HFFc6 (cell line): Measurements from ENCODE around the gene FUS. TPM values are rescaled to one million over a fixed set of nuclear protein-coding genes. Genes with fewer than 3 reads are reported as not detected.

Experiments
- DNase-seq: peaks from one replicate; pipeline ENCODE4 v3.0.0-alpha.2; 2018
- H3K27ac Mint-ChIP-seq: 2 replicates; pipeline ENCODE4 v1.8.0; 2020; ENCODE audit warnings: mild to moderate bottlenecking, mixed read lengths
- H3K27me3 Mint-ChIP-seq: 2 replicates; pipeline ENCODE4 v1.8.0; 2021; ENCODE audit warnings: mild to moderate bottlenecking, moderate library complexity, mixed read lengths; ENCODE audit not compliant: insufficient read depth
- H3K36me3 Mint-ChIP-seq: 2 replicates; pipeline ENCODE4 v1.8.0; 2021; ENCODE audit warnings: low read depth, mixed read lengths
- H3K4me1 Mint-ChIP-seq: 2 replicates; pipeline ENCODE4 v1.8.0; 2020; ENCODE audit warnings: low read depth, mixed read lengths
- H3K4me3 Mint-ChIP-seq: 2 replicates; pipeline ENCODE4 v1.8.0; 2020; ENCODE audit warnings: mild to moderate bottlenecking, moderate library complexity, mixed read lengths
- H3K9me3 Mint-ChIP-seq: 2 replicates; pipeline ENCODE4 v1.8.0; 2020; ENCODE audit warnings: mild to moderate bottlenecking, mixed read lengths
- total RNA-seq, 6 experiments: library from RNA; stranded (reverse); fragmentation: NEBNext Ultra II Directional; extraction: Animal tissue kit (Norgen Biotek cat#: 25700); gene quantifications; 2 replicates in 1 of 6; 3 replicates in 5 of 6; pipeline ENCODE4 v1.2.3, GENCODE V29; 2021
- TF ChIP-seq, protein P1 (sequence below): fragments of 200-600 bp; sonication (generic); IDR thresholded peaks from 2 replicates; pipeline ENCODE4 v1.5.0; 2021; ENCODE audit warnings: antibody characterized with exemption, mild to moderate bottlenecking

The FUS gene
- total RNA-seq, 6 experiments from 2014 or later, result 275 to 504 (median 422) TPM

- peaks cover 8% of the 10 kb centered on the region for H3K4me1 Mint-ChIP-seq
Observed at GRCh38 chr16:31132303-31132979, 47.5 kb upstream of the FUS start.

GRCh38 chr16:31133046-31133501, 46.9 kb upstream of the FUS start:
- no peak overlapping the region for H3K27ac Mint-ChIP-seq
- H3K4me3 Mint-ChIP-seq, result no peak overlapping the region
- TF ChIP-seq, protein P1, sequence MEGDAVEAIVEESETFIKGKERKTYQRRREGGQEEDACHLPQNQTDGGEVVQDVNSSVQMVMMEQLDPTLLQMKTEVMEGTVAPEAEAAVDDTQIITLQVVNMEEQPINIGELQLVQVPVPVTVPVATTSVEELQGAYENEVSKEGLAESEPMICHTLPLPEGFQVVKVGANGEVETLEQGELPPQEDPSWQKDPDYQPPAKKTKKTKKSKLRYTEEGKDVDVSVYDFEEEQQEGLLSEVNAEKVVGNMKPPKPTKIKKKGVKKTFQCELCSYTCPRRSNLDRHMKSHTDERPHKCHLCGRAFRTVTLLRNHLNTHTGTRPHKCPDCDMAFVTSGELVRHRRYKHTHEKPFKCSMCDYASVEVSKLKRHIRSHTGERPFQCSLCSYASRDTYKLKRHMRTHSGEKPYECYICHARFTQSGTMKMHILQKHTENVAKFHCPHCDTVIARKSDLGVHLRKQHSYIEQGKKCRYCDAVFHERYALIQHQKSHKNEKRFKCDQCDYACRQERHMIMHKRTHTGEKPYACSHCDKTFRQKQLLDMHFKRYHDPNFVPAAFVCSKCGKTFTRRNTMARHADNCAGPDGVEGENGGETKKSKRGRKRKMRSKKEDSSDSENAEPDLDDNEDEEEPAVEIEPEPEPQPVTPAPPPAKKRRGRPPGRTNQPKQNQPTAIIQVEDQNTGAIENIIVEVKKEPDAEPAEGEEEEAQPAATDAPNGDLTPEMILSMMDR, result no peak
- H3K36me3 Mint-ChIP-seq, result no peaks in the 10 kb centered on the region
- no peak for DNase-seq
- H3K4me1 Mint-ChIP-seq, result peaks cover 9% of the 10 kb centered on the region
- H3K9me3 Mint-ChIP-seq, result no peaks in the 10 kb centered on the region
- peaks cover 9% of the 10 kb centered on the region for H3K27me3 Mint-ChIP-seq

More at GRCh38 chr16:31132303-31132979, 47.5 kb upstream of the FUS start:
- H3K27me3 Mint-ChIP-seq, result peaks cover 9% of the 10 kb centered on the region
- H3K36me3 Mint-ChIP-seq, result no peaks in the 10 kb centered on the region
- H3K27ac Mint-ChIP-seq, result no peak overlapping the region
- no peaks in the 10 kb centered on the region for H3K9me3 Mint-ChIP-seq
- TF ChIP-seq, protein P1, result no peak
- no peak overlapping the region for H3K4me3 Mint-ChIP-seq
- DNase-seq, result no peak

DNA sequence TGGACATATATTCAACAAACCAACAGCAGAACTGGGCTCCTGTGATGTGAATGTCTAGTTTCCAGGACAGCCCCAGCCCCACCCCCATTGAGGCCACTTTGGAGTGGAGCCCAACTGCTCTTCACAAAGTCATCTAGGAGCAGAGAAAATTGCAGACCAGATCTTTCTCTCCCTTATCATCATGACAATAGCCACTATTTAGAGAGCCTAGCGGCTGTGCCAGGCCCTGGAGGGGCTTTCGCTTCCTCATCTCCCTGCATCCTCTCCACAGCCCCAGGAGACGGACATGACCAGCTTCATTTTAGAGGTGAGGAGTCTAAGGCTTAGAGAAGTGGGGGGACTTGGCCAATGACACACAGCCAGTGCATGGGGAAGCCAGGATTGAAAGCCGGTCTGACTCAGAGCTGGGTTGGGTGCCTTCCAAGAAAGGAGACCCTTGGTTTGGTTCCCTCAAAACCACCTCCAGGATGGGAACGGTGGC, 45.8 kb upstream of the FUS start:
- Mint-ChIP-seq H3K4me1 (peaks cover 20% of the 10 kb centered on the region), H3K9me3 (no peaks in the 10 kb centered on the region), H3K4me3 (no peak overlapping the region), H3K27ac (no peak overlapping the region), H3K36me3 (no peaks in the 10 kb centered on the region), H3K27me3 (peaks cover 9% of the 10 kb centered on the region)
- TF ChIP-seq, protein P1, result no peak
- no peak for DNase-seq

- Mint-ChIP-seq H3K4me3 (no peak overlapping the region), H3K27ac (no peak overlapping the region), H3K36me3 (no peaks in the 10 kb centered on the region), H3K27me3 (peaks cover 9% of the 10 kb centered on the region), H3K4me1 (peaks cover 20% of the 10 kb centered on the region), H3K9me3 (no peaks in the 10 kb centered on the region)
- TF ChIP-seq, protein P1, result no peak
- no peak for DNase-seq
Observed at GRCh38 chr16:31134625-31135534, 45.1 kb upstream of the FUS start.

DNA sequence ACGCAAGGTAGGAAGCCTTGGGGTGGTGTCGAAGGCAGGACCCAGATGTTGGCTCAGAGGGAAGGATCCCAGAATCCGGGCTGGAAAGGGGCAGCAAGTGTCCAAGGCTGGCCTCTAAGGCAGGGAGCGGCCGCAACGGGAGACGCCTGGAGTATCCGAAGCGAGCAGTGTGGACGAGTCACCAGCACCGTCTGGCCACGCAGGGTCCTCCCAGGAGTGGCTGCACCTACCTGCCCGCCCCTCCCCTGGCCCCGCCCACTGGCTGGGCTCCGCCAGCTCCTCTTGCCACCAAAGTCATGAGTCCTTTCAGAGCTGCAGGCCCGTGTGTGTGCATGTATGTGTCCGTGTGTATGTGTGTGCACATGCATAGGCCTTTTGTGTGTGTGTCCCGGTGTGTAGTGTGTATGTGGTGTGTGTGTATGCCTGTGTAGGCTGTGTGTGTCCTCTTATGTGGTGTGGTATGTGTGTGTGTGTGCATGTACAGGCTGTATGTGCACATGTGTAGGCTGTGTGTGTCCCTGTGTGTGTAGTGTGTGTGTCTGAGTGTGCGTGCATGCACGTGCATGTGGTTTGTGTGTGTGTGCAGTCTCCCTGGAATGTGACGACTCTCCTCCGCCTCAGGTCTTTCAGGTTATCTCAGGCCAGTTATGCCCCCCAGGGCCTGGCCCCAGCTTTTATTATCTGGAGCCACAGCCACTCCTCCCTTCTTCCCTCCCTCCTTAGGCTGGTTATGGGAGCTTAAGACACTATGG, 44.2 kb upstream of the FUS start, which contains the start of gene PRSS8:
Gene PRSS8, minus strand, starts transcription at position 193 of the 752 bp plus-strand sequence. CDS start 229 bp downstream, outside the sequence.
- Mint-ChIP-seq H3K9me3 (no peaks in the 10 kb centered on the region), H3K27me3 (peaks cover 10% of the 10 kb centered on the region), H3K36me3 (no peaks in the 10 kb centered on the region), H3K4me3 (no peak within 1 kb of the TSS), H3K27ac (no peak within 1 kb of the TSS), H3K4me1 (peaks cover 21% of the 10 kb centered on the region)
- TF ChIP-seq, protein P1, result no peak
- DNase-seq, result no peak
